Caco-2 (cell line): ENCODE data around the gene CPLANE2. TPM values are rescaled to one million over a fixed set of nuclear protein-coding genes. Genes with fewer than 3 reads are reported as not detected.

Source experiments
- BruUV-seq: library from RNA; stranded (reverse); fragments of 400-500 nt; replicated peaks from 2 replicates; lab custom pipeline; 2021; lab: Mats Ljungman, UMichigan
- CTCF ChIA-PET: fragments of 300-600 bp; sonication (Branson Sonifier 250); formaldehyde crosslinking; loops from one replicate; lab custom pipeline; 2022; ENCODE audit warnings: antibody characterized with exemption; lab: Charles Lee
- POLR2A ChIA-PET: fragments of 300-600 bp; sonication (Branson Sonifier 250); formaldehyde crosslinking; loops from one replicate; lab custom pipeline; 2022; ENCODE audit warnings: antibody characterized with exemption; lab: Charles Lee
- DNase-seq, 2 experiments: peaks; one replicate each; pipeline versions ENCODE4 v3.0.0 to v3.0.0-alpha.2; 2020 to 2022
- H3K27me3 ChIP-seq: replicated peaks from 2 replicates; pipeline ENCODE4 v1.6.0; 2011; ENCODE audit warnings: low read length; ENCODE audit not compliant: control insufficient read depth, insufficient read depth
- H3K36me3 ChIP-seq: 2 replicates; pipeline ENCODE4 v1.5.1; 2011; ENCODE audit warnings: low read length; ENCODE audit not compliant: control insufficient read depth, insufficient read depth
- H3K4me1 ChIP-seq: fragments of 250-450 bp; sonication (Bioruptor Pico); 2 replicates; pipeline ENCODE4 v1.5.1; 2020; ENCODE audit warnings: mild to moderate bottlenecking
- H3K4me3 ChIP-seq: 2 replicates; pipeline ENCODE4 v1.5.1; 2011; ENCODE audit warnings: low read depth, mild to moderate bottlenecking, control low read depth, low read length
- H3K9me3 ChIP-seq: fragments of 250-450 bp; sonication (Bioruptor Pico); 2 replicates; pipeline ENCODE4 v1.5.1; 2020; ENCODE audit warnings: mild to moderate bottlenecking, moderate library complexity
- H3K27ac Mint-ChIP-seq: one replicate; pipeline ENCODE4 v1.8.0; 2022; ENCODE audit warnings: mixed read lengths; ENCODE audit not compliant: unreplicated experiment
- H3K27me3 Mint-ChIP-seq: one replicate; pipeline ENCODE4 v1.8.0; 2022; ENCODE audit warnings: mixed read lengths; ENCODE audit not compliant: insufficient read depth, unreplicated experiment
- H3K36me3 Mint-ChIP-seq: one replicate; pipeline ENCODE4 v1.8.0; 2022; ENCODE audit warnings: mild to moderate bottlenecking, mixed read lengths; ENCODE audit not compliant: insufficient read depth, unreplicated experiment
- H3K4me1 Mint-ChIP-seq: one replicate; pipeline ENCODE4 v1.8.0; 2022; ENCODE audit warnings: low read depth, mixed read lengths; ENCODE audit not compliant: unreplicated experiment
- H3K4me3 Mint-ChIP-seq: one replicate; pipeline ENCODE4 v1.8.0; 2022; ENCODE audit warnings: mild to moderate bottlenecking, moderate library complexity, mixed read lengths; ENCODE audit not compliant: unreplicated experiment
- H3K9me3 Mint-ChIP-seq: one replicate; pipeline ENCODE4 v1.8.0; 2022; ENCODE audit warnings: mixed read lengths; ENCODE audit not compliant: unreplicated experiment
- intact Hi-C: fragments of 100-400 bp; cut with micrococcal nuclease; formaldehyde crosslinking; loops from one replicate; pipeline ENCODE4 v1.10.0; 2022; ENCODE audit not compliant: unreplicated experiment
- total RNA-seq: library from RNA; stranded (reverse); gene quantifications from 2 replicates; pipeline ENCODE4 v1.2.3, GENCODE V29; 2022
- TF ChIP-seq, protein P1 (sequence below), 2 experiments: fragments of 200-600 bp in 1 of 2; IDR thresholded peaks; 1 replicate in 1 of 2; 2 replicates in 1 of 2; pipeline versions ENCODE4 v1.5.1 to v1.8.0; 2011 to 2022; ENCODE audit warnings: antibody characterized with exemption in 1 of 2, control low read depth in 1 of 2, inconsistent platforms in 1 of 2, low read depth in 1 of 2, low read length in 1 of 2, mild to moderate bottlenecking in 1 of 2, moderate library complexity in 1 of 2; ENCODE audit not compliant: insufficient read depth in 1 of 2, severe bottlenecking in 1 of 2, unreplicated experiment in 1 of 2

The CPLANE2 gene
- total RNA-seq, 1 experiment from 2014 or later: 4.2 TPM

DNA sequence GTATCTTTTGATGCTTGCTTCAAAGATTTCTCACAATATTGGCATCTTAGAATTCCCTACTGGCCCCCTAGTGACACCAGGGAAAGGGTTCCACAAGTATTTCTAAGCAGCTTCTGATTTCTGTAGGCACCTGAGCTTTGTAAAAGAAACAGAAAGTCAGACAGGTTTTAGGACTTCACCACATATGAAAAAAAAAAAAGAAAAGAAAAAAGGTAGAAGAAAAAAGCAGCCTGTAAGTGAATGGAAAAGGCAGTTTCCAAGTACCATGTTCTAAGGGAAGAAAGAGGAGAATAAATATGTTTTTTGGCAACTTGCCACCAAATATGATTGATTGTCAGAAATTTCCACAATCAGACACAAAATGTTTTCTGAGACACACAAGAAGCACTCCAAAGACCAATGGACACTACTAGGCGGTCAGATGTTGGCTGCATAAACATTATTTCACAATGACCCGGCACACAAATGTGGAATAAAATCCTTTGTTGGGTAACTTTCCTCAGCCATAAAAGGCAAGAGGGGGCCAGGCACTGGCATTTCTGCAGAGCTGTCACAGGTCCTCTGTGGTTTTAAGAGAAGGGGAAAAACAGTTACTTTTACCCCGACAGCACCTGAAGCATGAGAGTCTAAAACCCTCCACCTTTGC lies 12.7 kb upstream of the CPLANE2 start:
- DNase-seq: no peak
- Mint-ChIP-seq H3K9me3 (no peaks in the 10 kb centered on the region), H3K4me3 (no peak overlapping the region), H3K36me3 (peaks cover 33% of the 10 kb centered on the region), H3K27me3 (no peaks in the 10 kb centered on the region), H3K27ac (no peak overlapping the region), H3K4me1 (no peaks in the 10 kb centered on the region)
- Histone ChIP-seq H3K4me1 (no peaks in the 10 kb centered on the region), H3K27me3 (no peaks in the 10 kb centered on the region), H3K36me3 (peaks cover 2% of the 10 kb centered on the region; the same call in 1 of the 2 replicates), H3K4me3 (no peak overlapping the region), H3K9me3 (no peaks in the 10 kb centered on the region)
- CTCF ChIA-PET: no interaction called here
- intact Hi-C loops: no loop called here
- TF ChIP-seq, protein P1, sequence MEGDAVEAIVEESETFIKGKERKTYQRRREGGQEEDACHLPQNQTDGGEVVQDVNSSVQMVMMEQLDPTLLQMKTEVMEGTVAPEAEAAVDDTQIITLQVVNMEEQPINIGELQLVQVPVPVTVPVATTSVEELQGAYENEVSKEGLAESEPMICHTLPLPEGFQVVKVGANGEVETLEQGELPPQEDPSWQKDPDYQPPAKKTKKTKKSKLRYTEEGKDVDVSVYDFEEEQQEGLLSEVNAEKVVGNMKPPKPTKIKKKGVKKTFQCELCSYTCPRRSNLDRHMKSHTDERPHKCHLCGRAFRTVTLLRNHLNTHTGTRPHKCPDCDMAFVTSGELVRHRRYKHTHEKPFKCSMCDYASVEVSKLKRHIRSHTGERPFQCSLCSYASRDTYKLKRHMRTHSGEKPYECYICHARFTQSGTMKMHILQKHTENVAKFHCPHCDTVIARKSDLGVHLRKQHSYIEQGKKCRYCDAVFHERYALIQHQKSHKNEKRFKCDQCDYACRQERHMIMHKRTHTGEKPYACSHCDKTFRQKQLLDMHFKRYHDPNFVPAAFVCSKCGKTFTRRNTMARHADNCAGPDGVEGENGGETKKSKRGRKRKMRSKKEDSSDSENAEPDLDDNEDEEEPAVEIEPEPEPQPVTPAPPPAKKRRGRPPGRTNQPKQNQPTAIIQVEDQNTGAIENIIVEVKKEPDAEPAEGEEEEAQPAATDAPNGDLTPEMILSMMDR (IDR thresholded peaks at IDR 0.05; ENCODE audit: insufficient read depth in 1 of 2, low read depth in 1 of 2, low read length in 1 of 2, severe bottlenecking in 1 of 2, unreplicated experiment in 1 of 2): no peak
- POLR2A ChIA-PET: interaction anchor here (0.7 kb wide), 1 partner anchor 38 kb away, joined by 5 read pairs; no protein-coding TSS in a partner anchor
- no TSS peak for BruUV-seq

DNA sequence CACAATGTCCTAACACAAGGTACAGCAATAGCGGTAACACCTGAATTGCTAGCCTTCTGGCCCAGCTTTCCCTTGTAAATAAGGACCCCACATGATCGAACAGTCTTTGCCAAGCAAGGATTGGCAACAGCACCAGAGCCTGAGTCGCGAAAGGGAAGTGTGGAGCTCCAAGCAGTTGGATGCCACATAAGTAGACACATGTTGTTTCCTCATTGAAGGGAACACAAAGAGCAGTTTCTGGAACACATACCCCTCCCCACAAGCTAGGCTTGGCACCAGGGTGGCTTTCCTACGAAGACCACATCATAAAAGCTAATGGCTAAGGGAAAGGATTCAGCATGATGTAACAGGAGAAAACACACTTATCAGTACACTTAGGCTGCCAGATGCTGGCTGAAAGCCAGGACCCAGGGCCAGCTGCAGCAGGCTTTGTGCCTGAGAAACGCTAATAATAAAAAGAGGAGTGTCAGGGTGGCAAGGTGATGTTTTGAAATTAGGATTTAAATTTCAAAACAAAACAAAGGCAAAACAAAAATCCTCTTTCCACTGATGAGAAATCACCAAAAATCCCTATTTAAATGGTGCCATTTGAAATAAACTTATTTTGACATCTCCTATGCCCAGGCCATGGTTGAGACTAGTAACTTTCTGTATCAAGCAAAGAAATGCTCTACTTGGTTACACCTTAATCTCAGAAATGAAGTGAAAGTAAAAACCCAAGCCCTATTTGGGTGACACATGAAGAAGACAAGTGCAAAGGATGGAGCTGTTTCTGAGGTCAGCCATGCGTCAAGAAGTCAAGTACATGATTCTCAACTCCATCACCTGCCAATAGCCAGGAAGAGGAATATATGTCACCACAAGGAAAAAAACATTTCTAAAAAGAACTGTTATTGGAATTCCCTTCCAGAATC lies 11.9 kb upstream of the CPLANE2 start:
- Histone ChIP-seq H3K9me3 (no peaks in the 10 kb centered on the region), H3K4me3 (no peak overlapping the region), H3K27me3 (no peaks in the 10 kb centered on the region), H3K36me3 (no peaks in the 10 kb centered on the region), H3K4me1 (no peaks in the 10 kb centered on the region)
- Mint-ChIP-seq H3K36me3 (peaks cover 29% of the 10 kb centered on the region), H3K9me3 (no peaks in the 10 kb centered on the region), H3K27ac (no peak overlapping the region), H3K4me1 (no peaks in the 10 kb centered on the region), H3K4me3 (no peak overlapping the region), H3K27me3 (no peaks in the 10 kb centered on the region)
- no peak for DNase-seq
- BruUV-seq: no TSS peak
- TF ChIP-seq, protein P1 (IDR thresholded peaks at IDR 0.05; ENCODE audit: insufficient read depth in 1 of 2, low read depth in 1 of 2, low read length in 1 of 2, severe bottlenecking in 1 of 2, unreplicated experiment in 1 of 2): no peak
- ChIA-PET POLR2A (interaction anchor here (0.7 kb wide), 1 partner anchor 37 kb away, joined by 5 read pairs; no protein-coding TSS in a partner anchor), CTCF (interaction anchor here (0.6 kb wide), 1 partner anchor 74 kb away, joined by 3 read pairs; no protein-coding TSS in a partner anchor)
- intact Hi-C loops: no loop called here

DNA sequence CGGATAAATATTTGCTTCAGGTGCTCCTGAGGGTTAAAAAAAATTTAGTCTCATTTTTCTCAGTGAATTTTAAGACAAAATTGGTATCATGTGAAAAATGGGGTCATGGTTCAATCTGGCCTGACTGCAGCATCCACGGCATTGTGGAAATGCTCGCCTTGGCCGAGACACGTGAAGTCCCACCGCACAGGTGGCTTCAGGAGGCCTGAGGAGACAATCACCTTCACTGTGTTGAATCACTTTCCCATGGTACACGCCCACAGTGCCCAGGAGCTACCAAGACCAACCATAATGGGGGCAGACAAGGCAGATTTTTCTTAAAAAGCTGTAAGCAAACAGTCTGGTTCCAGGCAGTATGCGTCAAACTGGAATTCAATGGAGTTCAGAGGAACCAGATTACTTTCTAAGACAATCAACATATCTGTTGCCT lies 11.0 kb upstream of the CPLANE2 start:
- no peak for DNase-seq
- POLR2A ChIA-PET: no interaction called here
- Histone ChIP-seq H3K9me3 (no peaks in the 10 kb centered on the region), H3K4me3 (no peak overlapping the region), H3K27me3 (no peaks in the 10 kb centered on the region), H3K4me1 (no peaks in the 10 kb centered on the region), H3K36me3 (no peaks in the 10 kb centered on the region)
- H3K27me3 Mint-ChIP-seq: no peaks in the 10 kb centered on the region
- intact Hi-C loops: no loop called here
- BruUV-seq: no TSS peak
- peaks cover 27% of the 10 kb centered on the region for H3K36me3 Mint-ChIP-seq
- H3K27ac Mint-ChIP-seq: no peak overlapping the region
- TF ChIP-seq, protein P1 (IDR thresholded peaks at IDR 0.05; ENCODE audit: insufficient read depth in 1 of 2, low read depth in 1 of 2, low read length in 1 of 2, severe bottlenecking in 1 of 2, unreplicated experiment in 1 of 2): no peak
- no peaks in the 10 kb centered on the region for H3K4me1 Mint-ChIP-seq
- CTCF ChIA-PET: interaction anchor here (0.6 kb wide), 2 partner anchors 74 to 160 kb away, joined by 3 read pairs; no protein-coding TSS in a partner anchor
- H3K9me3 Mint-ChIP-seq: no peaks in the 10 kb centered on the region
- H3K4me3 Mint-ChIP-seq: no peak overlapping the region
